Adipocyte (in vitro differentiated cells): ENCODE data around the gene MTFR1L.
"Not testable (repeated sequence)": the region's sequence is repeated elsewhere in the genome, so short reads cannot be mapped to it uniquely, and the experiment has no call there.

Source experiments
- DNase-seq: peaks from one replicate; pipeline ENCODE4 v3.0.0-alpha.2; 2015; ENCODE audit warnings: low read depth
- H3K27me3 ChIP-seq: replicated peaks from 2 replicates; pipeline ENCODE4 v1.7.0; 2013; ENCODE audit warnings: mild to moderate bottlenecking, low read length, moderate library complexity; ENCODE audit not compliant: control insufficient read depth, insufficient read depth
- H3K36me3 ChIP-seq: 2 replicates; pipeline ENCODE4 v1.7.0; 2013; ENCODE audit warnings: low read length, mild to moderate bottlenecking, moderate library complexity; ENCODE audit not compliant: control insufficient read depth, insufficient read depth, severe bottlenecking
- H3K4me1 ChIP-seq: 2 replicates; pipeline ENCODE4 v1.7.0; 2013; ENCODE audit warnings: mild to moderate bottlenecking, low read length, moderate library complexity; ENCODE audit not compliant: control insufficient read depth, insufficient read depth
- H3K4me3 ChIP-seq: 2 replicates; pipeline ENCODE4 v1.7.0; 2013; ENCODE audit warnings: mild to moderate bottlenecking, low read length, moderate library complexity
- H3K9ac ChIP-seq: 2 replicates; pipeline ENCODE4 v1.7.0; 2013; ENCODE audit warnings: mild to moderate bottlenecking, low read length, moderate library complexity
- H3K9me3 ChIP-seq: 2 replicates; pipeline ENCODE4 v1.7.0; 2013; ENCODE audit warnings: mild to moderate bottlenecking, low read length, moderate library complexity; ENCODE audit not compliant: control insufficient read depth

The MTFR1L gene

DNA sequence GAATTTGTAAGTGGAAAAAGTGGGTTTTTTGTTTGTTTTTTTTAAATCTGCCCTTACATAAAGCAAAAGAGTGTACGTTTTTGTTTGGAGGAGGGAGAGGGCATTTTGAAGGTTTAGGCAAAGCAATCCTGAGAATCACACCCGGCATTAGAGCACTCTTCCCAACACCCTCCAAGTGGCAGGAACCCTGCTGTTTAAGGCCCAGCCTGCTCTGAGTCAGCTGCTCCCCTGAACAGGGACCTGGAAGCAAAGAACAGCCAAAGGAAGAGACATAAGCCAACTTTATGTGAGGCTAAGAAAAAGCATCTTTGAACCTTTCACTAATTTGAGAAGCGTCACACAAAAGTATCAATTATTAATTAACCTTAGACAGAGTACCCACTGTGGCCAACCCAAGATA lies 16.9 kb downstream of the MTFR1L start:
- DNase-seq: no peak
- Histone ChIP-seq H3K4me1 (peaks cover 8% of the 10 kb centered on the region), H3K9me3 (no peaks in the 10 kb centered on the region), H3K4me3 (no peak overlapping the region), H3K27me3 (no peaks in the 10 kb centered on the region), H3K9ac (no peak overlapping the region), H3K36me3 (peaks cover 25% of the 10 kb centered on the region)

DNA sequence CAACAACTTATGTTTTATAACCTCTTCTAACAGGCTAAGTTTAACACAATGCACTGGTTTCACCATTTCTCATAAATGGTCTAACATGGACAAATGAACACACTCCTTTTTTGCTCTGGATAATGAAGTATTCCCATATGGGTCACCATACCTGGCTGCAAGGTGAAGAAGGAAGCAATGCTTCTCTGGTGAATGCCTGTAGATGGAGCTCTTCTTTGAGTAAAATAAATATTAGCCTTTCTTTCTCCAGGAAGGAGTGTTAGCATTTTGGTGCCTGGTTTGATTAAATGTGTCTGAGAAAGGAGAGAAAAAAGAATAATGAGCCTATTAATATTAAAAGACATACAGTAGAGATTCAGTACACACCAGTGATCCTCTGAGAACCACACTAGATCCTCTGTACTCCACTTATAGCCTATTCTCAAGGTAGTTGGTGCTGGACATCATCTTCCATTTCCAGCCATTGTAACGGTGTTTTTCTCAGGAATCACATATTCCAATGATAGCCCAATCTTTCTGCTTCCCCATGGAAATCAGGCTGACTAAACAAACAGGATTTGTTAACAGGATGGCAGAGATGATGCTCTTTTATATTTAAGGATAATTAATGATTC lies 17.6 kb downstream of the MTFR1L start:
- no peak overlapping the region for H3K9ac ChIP-seq
- H3K36me3 ChIP-seq: peaks cover 18% of the 10 kb centered on the region
- DNase-seq: no peak
- H3K4me1 ChIP-seq: peaks cover 8% of the 10 kb centered on the region
- H3K4me3 ChIP-seq: no peak overlapping the region
- H3K9me3 ChIP-seq: no peaks in the 10 kb centered on the region
- H3K27me3 ChIP-seq: no peaks in the 10 kb centered on the region

DNA sequence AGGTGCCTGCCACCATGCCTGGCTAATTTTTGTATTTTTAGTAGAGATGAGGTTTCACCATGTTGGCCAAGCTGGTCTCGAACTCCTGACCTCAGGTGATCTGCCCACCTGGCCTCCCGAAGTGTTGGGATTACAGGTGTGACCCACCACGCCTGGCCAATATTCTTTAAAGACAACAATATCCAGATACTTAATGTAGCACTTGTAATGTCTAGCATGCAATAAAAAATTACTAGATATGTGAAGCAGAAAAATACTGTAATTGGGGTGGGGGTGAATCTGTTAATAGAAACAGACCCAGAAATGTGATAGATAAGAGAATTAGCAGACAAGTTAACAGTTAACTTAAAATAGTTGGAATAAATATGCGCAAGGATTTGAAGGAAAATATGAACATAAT lies 20.1 kb downstream of the MTFR1L start:
- not testable (repeated sequence) for H3K36me3 ChIP-seq, H3K9ac ChIP-seq, DNase-seq, H3K4me3 ChIP-seq, H3K27me3 ChIP-seq, H3K9me3 ChIP-seq, H3K4me1 ChIP-seq

DNA sequence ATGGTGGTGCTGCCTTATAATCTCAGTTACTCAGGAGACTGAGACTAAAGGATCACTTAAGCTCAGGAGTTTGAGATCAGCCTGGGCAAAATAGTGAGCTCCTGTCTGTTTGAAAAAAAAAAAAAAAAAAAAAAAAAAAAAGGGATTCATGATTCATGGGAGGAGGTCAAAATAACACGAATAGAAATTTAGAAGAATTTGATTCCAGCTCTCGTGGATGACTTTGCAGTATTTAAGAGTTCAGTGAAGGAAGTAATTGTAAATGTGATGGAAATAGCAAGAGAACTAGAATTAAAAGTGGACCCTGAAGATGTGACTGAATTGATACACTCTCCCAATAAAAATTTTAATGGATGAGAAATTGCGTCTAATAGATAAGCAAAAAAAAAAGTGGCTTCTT lies 23.7 kb downstream of the MTFR1L start:
- Histone ChIP-seq H3K4me3 (no peak overlapping the region), H3K9ac (no peak overlapping the region), H3K4me1 (no peaks in the 10 kb centered on the region), H3K27me3 (no peaks in the 10 kb centered on the region), H3K36me3 (no peaks in the 10 kb centered on the region), H3K9me3 (no peaks in the 10 kb centered on the region)
- DNase-seq: no peak

DNA sequence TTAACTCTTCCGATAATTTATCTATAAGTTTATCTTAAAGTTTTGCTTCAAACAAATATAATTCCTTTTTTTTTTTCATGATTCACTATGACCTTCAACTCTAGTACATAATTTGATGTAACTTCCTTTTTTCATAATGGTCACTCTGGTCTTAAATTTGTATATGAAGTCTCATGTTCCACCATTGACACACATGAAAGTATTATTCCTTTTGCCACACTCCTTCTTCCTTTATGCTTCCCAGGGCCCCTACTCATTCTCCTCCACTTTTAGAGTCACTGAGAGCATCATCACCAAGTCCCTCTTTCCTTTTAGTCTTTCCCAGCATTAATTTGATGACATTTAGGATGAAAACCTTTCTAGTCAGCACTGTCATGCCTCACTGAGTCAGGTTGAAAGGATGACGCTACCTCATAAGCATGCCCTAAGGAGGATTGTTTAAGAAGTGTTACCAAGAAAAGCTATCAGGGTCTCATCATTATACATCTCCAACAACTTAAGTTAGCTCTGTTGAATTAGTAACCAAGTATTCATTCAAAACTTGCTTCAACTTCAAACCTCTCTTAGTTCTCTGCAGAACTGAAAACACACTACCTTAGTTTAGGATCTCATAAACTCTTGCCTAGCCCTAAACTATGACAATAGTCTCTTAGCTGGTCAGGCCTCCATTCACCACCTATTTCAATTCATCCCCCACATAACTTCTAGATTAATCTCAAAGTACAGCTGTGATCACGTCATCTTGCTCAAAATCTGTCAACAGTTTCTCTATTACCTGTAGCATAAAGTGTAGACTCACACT lies 25.0 kb downstream of the MTFR1L start:
- Histone ChIP-seq H3K4me3 (no peak overlapping the region), H3K9me3 (no peaks in the 10 kb centered on the region), H3K36me3 (no peaks in the 10 kb centered on the region), H3K9ac (no peak overlapping the region), H3K27me3 (no peaks in the 10 kb centered on the region), H3K4me1 (no peaks in the 10 kb centered on the region)
- DNase-seq: no peak

DNA sequence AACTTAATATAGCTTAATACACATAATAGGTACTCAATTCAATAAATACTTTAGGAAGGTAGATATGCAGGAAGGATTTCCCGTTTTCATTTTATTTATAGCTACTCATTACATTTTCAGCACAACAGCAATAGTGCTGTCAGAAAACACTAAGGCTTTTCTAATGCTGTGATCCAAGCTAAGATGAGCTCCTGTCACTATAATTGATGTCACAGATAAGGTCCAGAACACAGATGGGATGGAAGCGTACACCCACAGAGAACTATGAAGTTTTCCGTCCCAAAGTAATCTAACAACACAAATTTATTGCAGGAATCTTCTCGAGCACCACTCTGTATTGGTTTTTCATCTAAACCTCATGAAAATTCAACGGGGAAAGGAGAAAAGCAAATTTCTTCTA lies 25.9 kb downstream of the MTFR1L start:
- H3K9ac ChIP-seq: no peak overlapping the region
- no peaks in the 10 kb centered on the region for H3K4me1 ChIP-seq
- H3K9me3 ChIP-seq: no peaks in the 10 kb centered on the region
- no peaks in the 10 kb centered on the region for H3K27me3 ChIP-seq
- H3K4me3 ChIP-seq: no peak overlapping the region
- DNase-seq: no peak
- H3K36me3 ChIP-seq: no peaks in the 10 kb centered on the region

DNA sequence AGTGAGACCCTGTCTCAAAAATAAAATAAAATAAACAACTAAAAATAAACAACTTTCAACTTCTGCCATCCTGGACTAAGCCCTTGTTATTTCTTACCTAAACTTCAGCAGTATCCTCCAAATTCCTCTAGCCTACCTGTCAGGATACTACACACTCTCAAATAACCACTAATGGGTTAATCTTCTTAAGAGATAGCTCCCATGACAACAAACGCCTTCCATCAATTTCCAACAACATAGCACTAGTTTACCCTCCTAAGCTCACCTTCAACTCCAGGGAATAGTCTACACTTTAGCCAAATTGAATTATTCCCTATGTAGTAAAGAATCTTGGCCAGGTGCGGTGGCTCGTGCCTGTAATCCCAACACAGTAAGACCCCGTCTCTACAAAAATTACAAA lies 28.2 kb downstream of the MTFR1L start:
- Histone ChIP-seq H3K36me3 (no peaks in the 10 kb centered on the region), H3K9me3 (no peaks in the 10 kb centered on the region), H3K4me1 (no peaks in the 10 kb centered on the region), H3K27me3 (no peaks in the 10 kb centered on the region), H3K4me3 (no peak overlapping the region), H3K9ac (no peak overlapping the region)
- no peak for DNase-seq

DNA sequence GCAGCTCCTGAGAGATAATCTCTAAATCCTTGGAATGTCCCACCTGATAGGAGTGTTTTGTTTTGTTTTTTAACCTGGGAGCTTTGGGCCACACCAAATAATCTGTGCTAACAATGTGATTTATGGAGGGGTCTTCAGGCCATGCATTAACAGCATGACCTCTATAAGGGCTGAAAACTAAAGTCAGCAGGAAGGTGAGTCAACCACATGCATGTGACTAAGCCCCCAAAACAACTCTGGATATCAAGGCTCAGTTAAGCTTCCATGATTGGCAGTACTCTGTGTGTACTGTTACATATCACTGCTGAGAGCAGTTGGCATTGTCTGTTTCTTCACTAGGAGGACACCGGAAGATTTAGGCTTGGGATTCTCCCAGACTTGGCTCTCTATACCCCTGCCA lies 28.8 kb downstream of the MTFR1L start:
- no peaks in the 10 kb centered on the region for H3K36me3 ChIP-seq
- no peak overlapping the region for H3K9ac ChIP-seq
- no peaks in the 10 kb centered on the region for H3K4me1 ChIP-seq
- H3K4me3 ChIP-seq: no peak overlapping the region
- no peaks in the 10 kb centered on the region for H3K9me3 ChIP-seq
- no peaks in the 10 kb centered on the region for H3K27me3 ChIP-seq
- DNase-seq: no peak

DNA sequence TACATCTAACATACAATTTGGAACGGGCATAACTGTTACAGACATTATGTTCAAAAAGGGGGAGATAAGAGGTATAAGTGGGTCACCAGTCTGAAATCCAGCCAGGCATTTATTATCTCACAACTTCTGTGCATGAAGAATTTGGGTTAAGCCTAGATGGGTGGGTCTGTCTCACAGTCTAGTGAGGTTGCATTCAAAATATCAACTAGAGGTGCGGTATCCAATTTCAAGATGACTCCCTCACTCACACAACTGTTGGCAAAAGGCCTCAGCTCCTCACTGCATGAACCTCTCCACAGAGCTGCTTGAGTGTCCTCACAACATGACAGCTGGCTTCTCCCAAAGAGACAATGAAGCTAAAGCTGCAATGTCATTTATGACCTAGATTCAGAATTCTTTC lies 34.8 kb downstream of the MTFR1L start:
- H3K36me3 ChIP-seq: no peaks in the 10 kb centered on the region
- DNase-seq: no peak

DNA sequence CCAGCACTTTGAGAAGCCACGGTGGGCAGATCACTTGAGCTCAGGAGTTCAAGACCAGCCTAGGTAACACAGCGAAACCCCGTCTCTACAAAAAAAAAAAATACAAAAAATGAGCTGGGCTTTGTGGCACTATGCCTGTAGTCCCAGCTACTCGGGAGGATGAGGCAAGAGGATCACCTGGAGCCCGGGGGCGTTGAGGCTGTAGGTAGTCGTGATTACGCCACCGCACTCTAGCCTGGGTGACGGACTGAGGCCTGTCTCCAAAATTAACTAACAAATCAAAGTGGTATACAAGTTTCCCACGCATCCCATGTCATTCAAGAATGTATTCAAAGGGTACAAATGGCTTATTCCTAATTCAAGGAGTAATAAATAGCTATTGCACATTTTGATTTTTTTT lies 37.1 kb downstream of the MTFR1L start:
- no peaks in the 10 kb centered on the region for H3K9me3 ChIP-seq
- DNase-seq: no peak

More for the DNA sequence above, 34.8 kb downstream of the MTFR1L start:
- Histone ChIP-seq H3K9me3 (no peaks in the 10 kb centered on the region), H3K4me1 (peaks cover 6% of the 10 kb centered on the region), H3K4me3 (no peak overlapping the region), H3K9ac (no peak overlapping the region), H3K27me3 (no peaks in the 10 kb centered on the region)

DNA sequence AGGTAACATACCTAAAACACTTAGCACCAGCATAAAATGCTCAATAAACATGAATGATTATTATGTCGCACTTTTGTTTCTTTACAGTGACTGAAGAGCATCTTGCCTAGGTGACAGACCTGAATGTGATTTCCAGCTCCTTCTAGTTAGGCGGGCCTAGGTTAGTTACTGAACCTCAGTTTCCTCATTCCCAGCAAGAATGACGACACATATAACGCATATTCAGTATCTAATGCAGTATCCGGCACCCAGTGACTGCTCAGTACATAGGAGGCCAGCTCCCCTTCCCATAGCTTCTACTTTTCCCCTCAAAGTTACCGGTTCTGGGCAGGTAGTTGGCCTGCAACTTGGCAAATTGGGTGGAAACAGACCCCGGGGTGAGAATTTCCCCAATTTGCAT lies 38.7 kb downstream of the MTFR1L start:
- Histone ChIP-seq H3K9me3 (no peaks in the 10 kb centered on the region), H3K27me3 (no peaks in the 10 kb centered on the region), H3K9ac (peak overlapping the region; percentile 96), H3K36me3 (peaks cover 9% of the 10 kb centered on the region), H3K4me1 (peaks cover 11% of the 10 kb centered on the region), H3K4me3 (peak overlapping the region; percentile 93)
- DNase-seq: peak; percentile 23

More for the DNA sequence above, 37.1 kb downstream of the MTFR1L start:
- H3K36me3 ChIP-seq: no peaks in the 10 kb centered on the region
- H3K4me3 ChIP-seq: no peak overlapping the region
- peaks cover 11% of the 10 kb centered on the region for H3K4me1 ChIP-seq
- H3K9ac ChIP-seq: no peak overlapping the region
- H3K27me3 ChIP-seq: no peaks in the 10 kb centered on the region
